H1 (cell line): Measurements from ENCODE around the gene NID1. TPM values are rescaled to one million over a fixed set of nuclear protein-coding genes. Genes with fewer than 3 reads are reported as not detected.

Experiments
- CTCF ChIA-PET: fragments of 300-600 bp; sonication (Branson Sonifier 250); formaldehyde crosslinking; loops from one replicate; lab custom pipeline; 2021; ENCODE audit not compliant: partially characterized antibody; lab: Charles Lee
- POLR2A ChIA-PET: fragments of 300-600 bp; sonication (Branson Sonifier 250); formaldehyde crosslinking; loops from one replicate; lab custom pipeline; 2021; ENCODE audit warnings: inconsistent platforms; ENCODE audit not compliant: partially characterized antibody; lab: Charles Lee
- DNase-seq, 2 experiments: peaks; one replicate each; pipeline versions ENCODE4 v3.0.0 to v3.0.0-alpha.2; 2010 to 2022; ENCODE audit warnings: low spot score in 2 of 2, low read depth in 1 of 2, mixed read lengths in 1 of 2
- FAIRE-seq: peaks from 2 replicates; lab custom pipeline; 2011; peaks lifted over from hg19 to GRCh38; lab: Jason Lieb, UNC
- H2AFZ ChIP-seq: 2 replicates; pipeline ENCODE4 v1.8.1; 2012; ENCODE audit warnings: low read length, inconsistent platforms
- H2AK5ac ChIP-seq: 2 replicates; pipeline ENCODE4 v1.6.1; 2013; ENCODE audit warnings: low read depth, low read length
- H2BK120ac ChIP-seq: replicated peaks from 2 replicates; pipeline ENCODE3; 2013; ENCODE audit warnings: low read depth, low read length, inconsistent platforms
- H2BK12ac ChIP-seq: 2 replicates; pipeline ENCODE4 v1.6.1; 2013; ENCODE audit warnings: low read depth, low read length
- H2BK15ac ChIP-seq: 2 replicates; pipeline ENCODE4 v1.6.1; 2013; ENCODE audit warnings: low read length
- H2BK20ac ChIP-seq: 2 replicates; pipeline ENCODE4 v1.6.1; 2013; ENCODE audit warnings: low read length
- H2BK5ac ChIP-seq: 2 replicates; pipeline ENCODE4 v1.6.1; 2013; ENCODE audit warnings: low read depth, low read length
- H3K14ac ChIP-seq: 2 replicates; pipeline ENCODE4 v1.6.1; 2013; ENCODE audit warnings: inconsistent platforms; ENCODE audit not compliant: insufficient read length
- H3K18ac ChIP-seq: 2 replicates; pipeline ENCODE4 v1.6.1; 2013; ENCODE audit warnings: low read length; ENCODE audit errors: extremely low read depth
- H3K23ac ChIP-seq: 2 replicates; pipeline ENCODE4 v1.6.1; 2013; ENCODE audit warnings: inconsistent platforms; ENCODE audit not compliant: insufficient read length
- H3K23me2 ChIP-seq: 2 replicates; pipeline ENCODE4 v1.6.1; 2013; ENCODE audit warnings: low read depth, low read length
- H3K27ac ChIP-seq: 2 replicates; pipeline ENCODE4 v1.6.1; 2011; ENCODE audit warnings: low read depth, low read length, inconsistent platforms
- H3K27me3 ChIP-seq, 4 experiments: replicated peaks in 1 of 4; 1 replicate in 1 of 4; 2 replicates in 3 of 4; pipeline versions ENCODE4 v1.6.1 to v1.8.1; 2011 to 2013; ENCODE audit warnings: low read length in 3 of 4, mild to moderate bottlenecking in 3 of 4, inconsistent platforms in 2 of 4, mixed read lengths in 2 of 4, moderate library complexity in 1 of 4; ENCODE audit not compliant: control insufficient read depth in 3 of 4, insufficient read depth in 3 of 4; ENCODE audit errors: extremely low read depth in 1 of 4
- H3K36me3 ChIP-seq, 4 experiments: 2 replicates each; pipeline versions ENCODE4 v1.6.1 to v1.8.1; 2011 to 2013; ENCODE audit warnings: mild to moderate bottlenecking in 4 of 4, low read length in 3 of 4, moderate library complexity in 2 of 4, control low read depth in 1 of 4, inconsistent platforms in 1 of 4; ENCODE audit not compliant: insufficient read depth in 4 of 4, control insufficient read depth in 2 of 4
- H3K4ac ChIP-seq: replicated peaks from 2 replicates; pipeline ENCODE3; 2013; ENCODE audit warnings: low read length, low read depth, mixed read lengths, inconsistent platforms; ENCODE audit not compliant: insufficient read length
- H3K4me1 ChIP-seq, 4 experiments: replicated peaks in 1 of 4; 1 replicate in 1 of 4; 2 replicates in 3 of 4; pipeline versions ENCODE4 v1.6.1 to v1.8.1; 2011 to 2013; ENCODE audit warnings: low read length in 3 of 4, inconsistent platforms in 2 of 4, mixed read lengths in 1 of 4; ENCODE audit not compliant: insufficient read depth in 4 of 4, control insufficient read depth in 3 of 4
- H3K4me2 ChIP-seq, 2 experiments: 2 replicates each; pipeline versions ENCODE4 v1.6.1 to v1.8.1; 2011 to 2013; ENCODE audit warnings: low read depth in 2 of 2, low read length in 2 of 2, control low read depth in 1 of 2, inconsistent platforms in 1 of 2, mild to moderate bottlenecking in 1 of 2; ENCODE audit not compliant: insufficient read depth in 1 of 2
- H3K4me3 ChIP-seq, 4 experiments: fragments of 200-600, 300-600 bp in 1 of 4; sonication (generic), shearing (Covaris generic), sonication (Bioruptor Twin) in 1 of 4; 2 replicates each; pipeline versions ENCODE4 v1.5.1 to v1.8.1; 2011 to 2016; ENCODE audit warnings: low read length in 4 of 4, low read depth in 3 of 4, control low read depth in 2 of 4, inconsistent platforms in 2 of 4, mild to moderate bottlenecking in 2 of 4, mixed read lengths in 1 of 4, moderate library complexity in 1 of 4; ENCODE audit not compliant: insufficient read depth in 2 of 4; ENCODE audit errors: extremely low read depth in 1 of 4
- H3K56ac ChIP-seq: replicated peaks from 2 replicates; pipeline ENCODE3; 2013; ENCODE audit warnings: low read depth, mild to moderate bottlenecking, mixed read lengths, low read length, inconsistent platforms; ENCODE audit not compliant: insufficient read length
- H3K79me1 ChIP-seq: 2 replicates; pipeline ENCODE4 v1.6.1; 2013; ENCODE audit warnings: low read depth, low read length, control low read depth
- H3K79me2 ChIP-seq, 2 experiments: 2 replicates each; pipeline versions ENCODE4 v1.6.1 to v1.8.1; 2012 to 2013; ENCODE audit warnings: low read length in 2 of 2, mild to moderate bottlenecking in 2 of 2, inconsistent platforms in 1 of 2; ENCODE audit not compliant: insufficient read depth in 2 of 2, control insufficient read depth in 1 of 2
- H3K9ac ChIP-seq, 4 experiments: replicated peaks in 1 of 4; 1 replicate in 1 of 4; 2 replicates in 3 of 4; pipeline versions ENCODE4 v1.6.1 to v1.8.1; 2011 to 2013; ENCODE audit warnings: low read depth in 3 of 4, low read length in 3 of 4, control low read depth in 2 of 4, mild to moderate bottlenecking in 2 of 4, moderate library complexity in 2 of 4, inconsistent platforms in 1 of 4; ENCODE audit errors: extremely low read depth in 1 of 4
- H3K9me3 ChIP-seq, 2 experiments: 2 replicates each; pipeline versions ENCODE4 v1.6.1 to v1.8.1; 2012 to 2013; ENCODE audit warnings: mild to moderate bottlenecking in 2 of 2, moderate library complexity in 2 of 2, control low read depth in 1 of 2, inconsistent platforms in 1 of 2, low read depth in 1 of 2, low read length in 1 of 2, mixed read lengths in 1 of 2; ENCODE audit not compliant: insufficient read depth in 2 of 2
- H4K20me1 ChIP-seq, 2 experiments: replicated peaks in 1 of 2; 2 replicates each; pipeline versions ENCODE3 to v1.8.1; 2011 to 2013; ENCODE audit warnings: inconsistent platforms in 2 of 2, low read length in 2 of 2, mild to moderate bottlenecking in 1 of 2; ENCODE audit not compliant: insufficient read depth in 2 of 2, control insufficient read depth in 1 of 2
- H4K5ac ChIP-seq: 2 replicates; pipeline ENCODE4 v1.6.1; 2013; ENCODE audit warnings: low read length, low read depth, mixed read lengths, inconsistent platforms; ENCODE audit not compliant: insufficient read length
- H4K8ac ChIP-seq: 2 replicates; pipeline ENCODE4 v1.8.0; 2013; ENCODE audit warnings: mild to moderate bottlenecking, moderate library complexity, low read length, inconsistent platforms; ENCODE audit not compliant: insufficient read depth; ENCODE audit errors: extremely low read depth
- H4K91ac ChIP-seq: replicated peaks from 2 replicates; pipeline ENCODE3; 2013; ENCODE audit warnings: low read length, mixed read lengths, inconsistent platforms; ENCODE audit not compliant: insufficient read length
- BACH1 ChIP-seq: IDR thresholded peaks from 2 replicates; pipeline ENCODE4 v1.6.1; 2012; ENCODE audit warnings: low read length, improper control_type of control experiment
- BRCA1 ChIP-seq: IDR thresholded peaks from 2 replicates; pipeline ENCODE4 v1.6.1; 2012; ENCODE audit warnings: low read depth, low read length, improper control_type of control experiment
- CTBP2 ChIP-seq: IDR thresholded peaks from 2 replicates; pipeline ENCODE4 v1.7.0; 2011; ENCODE audit warnings: borderline replicate concordance, mild to moderate bottlenecking, moderate library complexity, mixed read lengths, low read length; ENCODE audit not compliant: insufficient read depth, insufficient read length
- GTF2F1 ChIP-seq: IDR thresholded peaks from 2 replicates; pipeline ENCODE4 v1.6.1; 2012; ENCODE audit warnings: low read depth, low read length, improper control_type of control experiment, borderline replicate concordance
- HDAC6 ChIP-seq: IDR thresholded peaks from one replicate; pipeline ENCODE4 v1.7.1; 2012; ENCODE audit warnings: low read depth, mild to moderate bottlenecking, inconsistent platforms, low read length, moderate library complexity
- MAX ChIP-seq: IDR thresholded peaks from 2 replicates; pipeline ENCODE4 v1.6.1; 2012; ENCODE audit warnings: inconsistent platforms
- PHF8 ChIP-seq: fragments of 200-600 bp; sonication (generic); conservative IDR thresholded peaks from 2 replicates; pipeline ENCODE4 v1.7.1; 2012; ENCODE audit warnings: low read depth, mild to moderate bottlenecking, inconsistent platforms, low read length, moderate library complexity
- POLR2AphosphoS5 ChIP-seq: IDR thresholded peaks from 2 replicates; pipeline ENCODE4 v1.6.1; 2011; ENCODE audit warnings: low read depth, low read length
- RBBP5 ChIP-seq: IDR thresholded peaks from 2 replicates; pipeline ENCODE4 v1.7.1; 2012; ENCODE audit warnings: low read depth, mild to moderate bottlenecking, inconsistent platforms, low read length, moderate library complexity, borderline replicate concordance
- SP1 ChIP-seq: IDR thresholded peaks from 2 replicates; pipeline ENCODE4 v1.6.1; 2011; ENCODE audit warnings: low read depth, low read length
- TCF12 ChIP-seq: IDR thresholded peaks from 2 replicates; pipeline ENCODE4 v1.6.1; 2011; ENCODE audit warnings: low read depth, mild to moderate bottlenecking, low read length
- WGBS, 2 experiments: shearing (Covaris generic) in 1 of 2; methylation state at CpG; one replicate each; pipeline versions ENCODE4 v1.1.6 to v1.1.7; 2013 to 2015; ENCODE audit warnings: low lambda C conversion rate in 2 of 2, mixed read lengths in 2 of 2, inconsistent platforms in 1 of 2, low coverage in 1 of 2, missing lambda C conversion rate in 1 of 2; ENCODE audit not compliant: insufficient replicate concordance in 2 of 2, insufficient coverage in 1 of 2, insufficient read length in 1 of 2; ENCODE audit errors: extremely low coverage in 1 of 2, missing lambda C conversion rate in 1 of 2; 5-methylcytosine and 5-hydroxymethylcytosine counted together
- polyA plus RNA-seq, 7 experiments: library from polyadenylated mRNA; depleted of rRNA in 3 of 7; stranded (reverse) in 5 of 7; unstranded in 2 of 7; fragments of >200 nt in 5 of 7; fragments of 200-250 nt in 2 of 7; gene quantifications; 1 replicate in 5 of 7; 2 replicates in 1 of 7; 4 replicates in 1 of 7; pipeline versions ENCODE4 v1.2.1 to v1.2.3, GENCODE V29; 2011 to 2013; ENCODE audit warnings: missing spikeins in 2 of 7, mixed read lengths in 2 of 7
- total RNA-seq: library from RNA; stranded (reverse); fragmentation: NEBNext Ultra II Directional; extraction: Animal tissue kit (Norgen Biotek cat#: 25700); gene quantifications from 2 replicates; pipeline ENCODE4 v1.2.1, GENCODE V29; 2021
- TF ChIP-seq, protein P1 (sequence below): IDR thresholded peaks from 2 replicates; pipeline ENCODE4 v1.6.1; 2011; ENCODE audit warnings: low read depth, mild to moderate bottlenecking, low read length; ENCODE audit not compliant: insufficient read depth

The NID1 gene
- total and polyA plus RNA-seq, 2 of the 8 experiments (the other 6 are each of a cell fraction or from before 2014, with no cell fraction given): 20.9 to 25.4 TPM

DNA sequence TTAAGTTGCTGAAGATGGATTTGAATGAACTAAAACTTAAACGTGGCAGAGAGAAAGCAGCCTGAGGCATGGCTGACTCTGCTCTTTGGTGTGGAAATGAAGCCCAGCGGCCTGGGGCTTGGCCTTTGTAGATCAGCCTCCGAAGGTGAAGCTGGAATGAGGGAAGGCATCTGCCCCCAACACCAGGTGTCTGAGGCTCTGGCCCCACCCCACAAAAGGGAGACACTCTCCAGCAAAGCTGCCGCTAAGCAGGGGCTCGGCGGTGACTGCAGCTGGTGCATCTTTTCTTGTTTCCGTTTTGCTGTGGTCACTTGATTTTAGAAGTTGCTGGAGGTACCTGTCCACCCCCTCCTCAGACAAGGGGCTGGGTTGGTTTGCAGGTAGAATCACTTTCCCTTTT lies 38.2 kb upstream of the NID1 start:
- FAIRE-seq: no peak
- H3K4me2 ChIP-seq: peak overlapping the region; percentile 11 to 58; a peak in 3 of 4 replicates
- peak in 1 of 2 experiments; percentile 56 for DNase-seq
- TF ChIP-seq PHF8 (no peak), POLR2AphosphoS5 (no peak), SP1 (no peak), BRCA1 (no peak), HDAC6 (no peak), CTBP2 (no peak), BACH1 (no peak), MAX (peak; percentile 6; the same call in 1 of the 2 replicates), TCF12 (0 out of 2 replicates have a peak, but pooled peaks have one; percentile 64), RBBP5 (no peak), GTF2F1 (no peak)
- TF ChIP-seq, protein P1, sequence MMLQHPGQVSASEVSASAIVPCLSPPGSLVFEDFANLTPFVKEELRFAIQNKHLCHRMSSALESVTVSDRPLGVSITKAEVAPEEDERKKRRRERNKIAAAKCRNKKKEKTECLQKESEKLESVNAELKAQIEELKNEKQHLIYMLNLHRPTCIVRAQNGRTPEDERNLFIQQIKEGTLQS: no peak

More for the DNA sequence above, 38.2 kb upstream of the NID1 start:
- no peaks in the 10 kb centered on the region for H3K79me2 ChIP-seq
- no peak overlapping the region for H2BK120ac ChIP-seq
- H3K18ac ChIP-seq: no peak overlapping the region
- H3K4me3 ChIP-seq: peak overlapping the region in 3 of 4 experiments; percentile 8 to 41 (median 8); a peak in 3 of 8 replicates
- no peak overlapping the region for H4K8ac ChIP-seq
- peaks cover 0 to 9% of the 10 kb centered on the region in 2 experiments for H4K20me1 ChIP-seq
- WGBS, 2 experiments: 10% methylated on average over 7 of the region's 7 CpGs; no CpG with 5 or more reads in 1 of the 2 experiments
- no peak overlapping the region for H3K14ac ChIP-seq
- no peak overlapping the region for H2BK5ac ChIP-seq
- no peaks in the 10 kb centered on the region for H3K36me3 ChIP-seq
- ChIA-PET POLR2A (interaction anchor here (1.6 kb wide), 1 partner anchor 437 kb away, joined by 4 read pairs; no protein-coding TSS in a partner anchor), CTCF (interaction anchor here (0.6 to 3.5 kb wide), 13 partner anchors 10 to 433 kb away, joined by 3 to 21 read pairs (median 5); no protein-coding TSS in a partner anchor)
- no peaks in the 10 kb centered on the region for H3K27me3 ChIP-seq
- 0 out of 2 replicates have a peak overlapping the region, but pooled peaks have one; percentile 42 for H2AFZ ChIP-seq
- H3K79me1 ChIP-seq: no peaks in the 10 kb centered on the region
- peaks cover 2 to 9% (median 3%) of the 10 kb centered on the region in 4 experiments; a peak in 6 of 7 replicates for H3K4me1 ChIP-seq
- no peak overlapping the region for H4K5ac ChIP-seq
- H2BK15ac ChIP-seq: no peak overlapping the region
- H3K4ac ChIP-seq: no peak overlapping the region
- H3K9me3 ChIP-seq: no peaks in the 10 kb centered on the region
- no peak overlapping the region; the same call in 1 of the 2 replicates for H2BK12ac ChIP-seq
- no peak overlapping the region for H3K23ac ChIP-seq
- H2BK20ac ChIP-seq: no peak overlapping the region
- peaks cover 9% of the 10 kb centered on the region; the same call in 1 of the 2 replicates for H3K23me2 ChIP-seq
- no peak overlapping the region for H3K9ac ChIP-seq
- no peak overlapping the region for H3K56ac ChIP-seq
- H2AK5ac ChIP-seq: no peak overlapping the region
- no peak overlapping the region for H4K91ac ChIP-seq
- H3K27ac ChIP-seq: no peak overlapping the region
